Measurements from ENCODE around the gene ADCY4.
"Not testable (repeated sequence)": the region's sequence is repeated elsewhere in the genome, so short reads cannot be mapped to it uniquely, and the experiment has no call there.

The ADCY4 gene

GRCh38 chr14:24366721-24367513 lies 32.0 kb upstream of the ADCY4 start:
- DNase-seq, result peak; percentile 74

- no peak for DNase-seq
Measured at GRCh38 chr14:24366413-24366720, 31.5 kb upstream of the ADCY4 start.

GRCh38 chr14:24365600-24366412 lies 30.9 kb upstream of the ADCY4 start:
- peak; percentile 56 for DNase-seq

GRCh38 chr14:24364841-24365240 lies 30.0 kb upstream of the ADCY4 start:
- DNase-seq, result no peak

GRCh38 chr14:24363401-24363800 lies 28.5 kb upstream of the ADCY4 start:
- no peak for DNase-seq

GRCh38 chr14:24362241-24362960 lies 27.5 kb upstream of the ADCY4 start:
- no peak for DNase-seq

- no peak for DNase-seq
Measured at GRCh38 chr14:24361326-24361725, 26.5 kb upstream of the ADCY4 start.

- DNase-seq, result no peak
Measured at GRCh38 chr14:24360281-24360680, 25.4 kb upstream of the ADCY4 start.

- DNase-seq, result no peak
Measured at GRCh38 chr14:24356208-24356607, 21.3 kb upstream of the ADCY4 start.

- DNase-seq, result no peak
Measured at GRCh38 chr14:24355009-24355408, 20.1 kb upstream of the ADCY4 start.

GRCh38 chr14:24354482-24354825 lies 19.6 kb upstream of the ADCY4 start:
- DNase-seq, result not testable (repeated sequence)

GRCh38 chr14:24353559-24354481 lies 18.9 kb upstream of the ADCY4 start:
- DNase-seq, result no peak

- no peak for DNase-seq
Measured at GRCh38 chr14:24351517-24351916, 16.6 kb upstream of the ADCY4 start.

- DNase-seq, result no peak
Measured at GRCh38 chr14:24349742-24350141, 14.9 kb upstream of the ADCY4 start.

- DNase-seq, result no peak
Measured at GRCh38 chr14:24348186-24348585, 13.3 kb upstream of the ADCY4 start.

- no peak for DNase-seq
Measured at GRCh38 chr14:24347134-24347533, 12.3 kb upstream of the ADCY4 start.

GRCh38 chr14:24343795-24344660 lies 9.2 kb upstream of the ADCY4 start:
- DNase-seq, result no peak

GRCh38 chr14:24342889-24343288 lies 8.0 kb upstream of the ADCY4 start:
- DNase-seq, result no peak

- DNase-seq, result no peak
Measured at GRCh38 chr14:24340606-24341005, 5.7 kb upstream of the ADCY4 start.

- no peak for DNase-seq
Measured at GRCh38 chr14:24339284-24340151, 4.6 kb upstream of the ADCY4 start, which contains the start of gene RIPK3. Gene RIPK3 (minus strand): TSS chr14:24339991. CDS start chr14:24339826, 165 bp downstream.

- DNase-seq, result no peak
Measured at GRCh38 chr14:24338843-24339242, 4.0 kb upstream of the ADCY4 start.

Measured in 8988T (cell line).